Measurements from ENCODE around the gene SDR42E1. TPM values are rescaled to one million over a fixed set of nuclear protein-coding genes. Genes with fewer than 3 reads are reported as not detected.
"Not testable (repeated sequence)": the region's sequence is repeated elsewhere in the genome, so short reads cannot be mapped to it uniquely, and the experiment has no call there.

The SDR42E1 gene
- total RNA-seq, 1 experiment from 2014 or later = 4.4 TPM

GRCh38 chr16:81994485-81994884 lies 16.8 kb downstream of the SDR42E1 start:
- H3K36me3 ChIP-seq (ENCODE audit: insufficient read depth, low read length) = no peaks in the 10 kb centered on the region; the same call in 1 of the 2 replicates
- no peaks in the 10 kb centered on the region for H3K4me1 ChIP-seq (ENCODE audit: low read length)
- no peak overlapping the region for H3K9ac ChIP-seq (ENCODE audit: low read length)
- H3K9me2 ChIP-seq (replicated peaks; ENCODE audit: insufficient read depth, low read length) = no peaks in the 10 kb centered on the region
- H3K4me2 ChIP-seq (ENCODE audit: low read depth, low read length, poor library complexity, severe bottlenecking) = no peak overlapping the region
- no peak overlapping the region for H3K4me3 ChIP-seq (ENCODE audit: low read length)
- no peak overlapping the region for H2AFZ ChIP-seq (ENCODE audit: low read length)
- no peaks in the 10 kb centered on the region for H3K9me3 ChIP-seq (ENCODE audit: low read length)
- H3K27ac ChIP-seq (ENCODE audit: low read length) = no peak overlapping the region
- no peaks in the 10 kb centered on the region for H3K79me2 ChIP-seq (ENCODE audit: low read length)
- DNase-seq = peak; percentile 77
- H3K27me3 ChIP-seq (ENCODE audit: low read length) = no peaks in the 10 kb centered on the region
- H4K20me1 ChIP-seq (ENCODE audit: insufficient read depth, low read depth, low read length) = peaks cover 6% of the 10 kb centered on the region; the same call in 1 of the 2 replicates

GRCh38 chr16:81992859-81993258 lies 18.4 kb downstream of the SDR42E1 start:
- Histone ChIP-seq H3K36me3 (ENCODE audit: insufficient read depth, low read length) (no peaks in the 10 kb centered on the region; the same call in 1 of the 2 replicates), H3K9me3 (ENCODE audit: low read length) (no peaks in the 10 kb centered on the region), H3K27me3 (ENCODE audit: low read length) (no peaks in the 10 kb centered on the region), H4K20me1 (ENCODE audit: insufficient read depth, low read depth, low read length) (peaks cover 6% of the 10 kb centered on the region; the same call in 1 of the 2 replicates), H3K4me3 (ENCODE audit: low read length) (no peak overlapping the region), H3K9me2 (replicated peaks; ENCODE audit: insufficient read depth, low read length) (no peaks in the 10 kb centered on the region), H3K4me2 (ENCODE audit: low read depth, low read length, poor library complexity, severe bottlenecking) (no peak overlapping the region), H2AFZ (ENCODE audit: low read length) (no peak overlapping the region), H3K79me2 (ENCODE audit: low read length) (no peaks in the 10 kb centered on the region), H3K4me1 (ENCODE audit: low read length) (no peaks in the 10 kb centered on the region), H3K9ac (ENCODE audit: low read length) (no peak overlapping the region), H3K27ac (ENCODE audit: low read length) (no peak overlapping the region)
- DNase-seq = no peak

GRCh38 chr16:81987706-81988105 lies 23.6 kb downstream of the SDR42E1 start:
- no peak overlapping the region for H3K27ac ChIP-seq (ENCODE audit: low read length)
- no peak for DNase-seq
- no peak overlapping the region for H2AFZ ChIP-seq (ENCODE audit: low read length)
- no peaks in the 10 kb centered on the region for H3K9me3 ChIP-seq (ENCODE audit: low read length)
- no peak overlapping the region for H3K9ac ChIP-seq (ENCODE audit: low read length)
- no peak overlapping the region for H3K4me2 ChIP-seq (ENCODE audit: low read depth, low read length, poor library complexity, severe bottlenecking)
- H3K4me1 ChIP-seq (ENCODE audit: low read length) = no peaks in the 10 kb centered on the region
- no peaks in the 10 kb centered on the region for H3K9me2 ChIP-seq (replicated peaks; ENCODE audit: insufficient read depth, low read length)
- H4K20me1 ChIP-seq (ENCODE audit: insufficient read depth, low read depth, low read length) = no peaks in the 10 kb centered on the region
- no peak overlapping the region for H3K4me3 ChIP-seq (ENCODE audit: low read length)
- no peaks in the 10 kb centered on the region for H3K36me3 ChIP-seq (ENCODE audit: insufficient read depth, low read length)
- H3K79me2 ChIP-seq (ENCODE audit: low read length) = no peaks in the 10 kb centered on the region
- H3K27me3 ChIP-seq (ENCODE audit: low read length) = no peaks in the 10 kb centered on the region

- Histone ChIP-seq H3K9me3 (ENCODE audit: low read length) (no peaks in the 10 kb centered on the region), H3K36me3 (ENCODE audit: insufficient read depth, low read length) (no peaks in the 10 kb centered on the region), H2AFZ (ENCODE audit: low read length) (no peak overlapping the region), H3K27ac (ENCODE audit: low read length) (no peak overlapping the region), H3K79me2 (ENCODE audit: low read length) (no peaks in the 10 kb centered on the region), H3K4me3 (ENCODE audit: low read length) (no peak overlapping the region), H3K9me2 (replicated peaks; ENCODE audit: insufficient read depth, low read length) (no peaks in the 10 kb centered on the region), H3K4me2 (ENCODE audit: low read depth, low read length, poor library complexity, severe bottlenecking) (no peak overlapping the region), H3K4me1 (ENCODE audit: low read length) (no peaks in the 10 kb centered on the region), H3K27me3 (ENCODE audit: low read length) (no peaks in the 10 kb centered on the region), H3K9ac (ENCODE audit: low read length) (no peak overlapping the region), H4K20me1 (ENCODE audit: insufficient read depth, low read depth, low read length) (no peaks in the 10 kb centered on the region)
- no peak for DNase-seq
Measured at GRCh38 chr16:81987121-81987520, 24.1 kb downstream of the SDR42E1 start.

GRCh38 chr16:81977335-81977942 lies 33.8 kb downstream of the SDR42E1 start:
- H2AFZ ChIP-seq (ENCODE audit: low read length); H3K4me2 ChIP-seq (ENCODE audit: low read depth, low read length, poor library complexity, severe bottlenecking); H3K36me3 ChIP-seq (ENCODE audit: insufficient read depth, low read length); H3K4me3 ChIP-seq (ENCODE audit: low read length); H3K9ac ChIP-seq (ENCODE audit: low read length); H3K9me3 ChIP-seq (ENCODE audit: low read length); H3K27me3 ChIP-seq (ENCODE audit: low read length); DNase-seq; H3K79me2 ChIP-seq (ENCODE audit: low read length); H3K27ac ChIP-seq (ENCODE audit: low read length); H3K9me2 ChIP-seq (replicated peaks; ENCODE audit: insufficient read depth, low read length); H4K20me1 ChIP-seq (ENCODE audit: insufficient read depth, low read depth, low read length); H3K4me1 ChIP-seq (ENCODE audit: low read length): not testable (repeated sequence)

GRCh38 chr16:81975637-81976036 lies 35.6 kb downstream of the SDR42E1 start:
- Histone ChIP-seq H3K4me3 (ENCODE audit: low read length) (no peak overlapping the region), H3K79me2 (ENCODE audit: low read length) (no peaks in the 10 kb centered on the region), H3K4me2 (ENCODE audit: low read depth, low read length, poor library complexity, severe bottlenecking) (no peak overlapping the region), H3K9me2 (replicated peaks; ENCODE audit: insufficient read depth, low read length) (no peaks in the 10 kb centered on the region), H4K20me1 (ENCODE audit: insufficient read depth, low read depth, low read length) (no peaks in the 10 kb centered on the region), H2AFZ (ENCODE audit: low read length) (no peak overlapping the region), H3K27me3 (ENCODE audit: low read length) (no peaks in the 10 kb centered on the region), H3K27ac (ENCODE audit: low read length) (no peak overlapping the region), H3K9ac (ENCODE audit: low read length) (no peak overlapping the region), H3K4me1 (ENCODE audit: low read length) (no peaks in the 10 kb centered on the region), H3K36me3 (ENCODE audit: insufficient read depth, low read length) (no peaks in the 10 kb centered on the region), H3K9me3 (ENCODE audit: low read length) (no peaks in the 10 kb centered on the region)
- no peak for DNase-seq

GRCh38 chr16:81973737-81974136 lies 37.5 kb downstream of the SDR42E1 start:
- Histone ChIP-seq H3K4me3 (ENCODE audit: low read length) (no peak overlapping the region), H3K9me3 (ENCODE audit: low read length) (no peaks in the 10 kb centered on the region), H3K36me3 (ENCODE audit: insufficient read depth, low read length) (no peaks in the 10 kb centered on the region), H4K20me1 (ENCODE audit: insufficient read depth, low read depth, low read length) (no peaks in the 10 kb centered on the region), H3K4me2 (ENCODE audit: low read depth, low read length, poor library complexity, severe bottlenecking) (no peak overlapping the region), H3K27me3 (ENCODE audit: low read length) (no peaks in the 10 kb centered on the region), H2AFZ (ENCODE audit: low read length) (no peak overlapping the region), H3K9me2 (replicated peaks; ENCODE audit: insufficient read depth, low read length) (no peaks in the 10 kb centered on the region), H3K4me1 (ENCODE audit: low read length) (no peaks in the 10 kb centered on the region), H3K79me2 (ENCODE audit: low read length) (no peaks in the 10 kb centered on the region), H3K9ac (ENCODE audit: low read length) (no peak overlapping the region), H3K27ac (ENCODE audit: low read length) (no peak overlapping the region)
- DNase-seq = no peak

GRCh38 chr16:81971853-81972252 lies 39.4 kb downstream of the SDR42E1 start:
- Histone ChIP-seq H3K79me2 (ENCODE audit: low read length) (no peaks in the 10 kb centered on the region), H3K27ac (ENCODE audit: low read length) (no peak overlapping the region), H3K4me2 (ENCODE audit: low read depth, low read length, poor library complexity, severe bottlenecking) (no peak overlapping the region), H3K36me3 (ENCODE audit: insufficient read depth, low read length) (no peaks in the 10 kb centered on the region), H3K4me1 (ENCODE audit: low read length) (peaks cover 5% of the 10 kb centered on the region; the same call in 1 of the 2 replicates), H3K9ac (ENCODE audit: low read length) (no peak overlapping the region), H3K9me2 (replicated peaks; ENCODE audit: insufficient read depth, low read length) (no peaks in the 10 kb centered on the region), H3K9me3 (ENCODE audit: low read length) (no peaks in the 10 kb centered on the region), H2AFZ (ENCODE audit: low read length) (no peak overlapping the region), H4K20me1 (ENCODE audit: insufficient read depth, low read depth, low read length) (no peaks in the 10 kb centered on the region), H3K4me3 (ENCODE audit: low read length) (no peak overlapping the region), H3K27me3 (ENCODE audit: low read length) (no peaks in the 10 kb centered on the region)
- no peak for DNase-seq
